ENCODE measurements around the gene EHMT2. TPM values are rescaled to one million over a fixed set of nuclear protein-coding genes. Genes with fewer than 3 reads are reported as not detected.

Gene EHMT2
- total RNA-seq, 1 experiment from 2014 or later: 84.0 TPM

DNA sequence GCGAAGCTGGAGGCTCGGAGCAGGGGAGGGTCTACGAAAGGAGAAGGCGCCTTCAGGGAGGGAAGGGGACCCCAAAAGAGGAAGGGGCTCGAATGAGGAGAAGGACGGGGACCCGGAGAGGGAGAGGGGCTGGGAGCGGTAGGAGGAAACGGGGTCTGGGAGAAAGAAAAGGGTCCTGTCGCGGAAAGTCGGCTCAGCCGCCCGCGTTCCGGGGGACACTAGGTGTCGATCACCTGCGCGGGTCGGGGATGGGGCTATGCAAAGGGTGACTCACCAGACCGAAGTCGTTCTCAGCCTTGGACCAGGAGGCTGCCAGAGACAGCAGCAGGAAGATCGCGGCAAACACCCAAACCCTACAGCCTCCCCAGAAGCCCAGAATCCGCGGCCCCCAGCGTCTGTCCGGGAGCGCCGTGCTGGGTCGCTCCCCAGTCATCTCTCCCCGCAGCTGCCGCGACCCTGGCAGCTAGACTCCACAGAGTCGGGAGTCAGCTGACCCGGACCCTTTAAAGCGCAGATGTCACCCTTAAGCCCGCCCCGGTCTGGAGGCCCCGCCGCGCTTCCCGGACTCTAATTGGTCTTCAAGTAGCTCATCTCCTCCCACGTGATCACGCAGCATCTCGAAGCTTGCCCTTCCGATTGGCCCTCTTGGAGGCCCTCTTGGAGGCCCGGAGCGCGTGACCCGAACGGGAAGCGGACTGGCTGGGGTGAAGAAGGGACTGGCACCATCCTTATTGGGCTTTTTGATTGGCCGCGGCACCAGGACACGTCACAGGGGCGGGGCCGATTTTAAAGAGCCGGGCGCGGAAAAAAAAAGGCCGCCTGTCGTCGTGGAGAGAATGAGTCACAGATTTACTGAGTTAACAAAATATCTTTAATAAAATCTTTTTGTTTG lies 34.9 kb downstream of the EHMT2 start, which contains the start of gene NEU1 (continued):
- TF ChIP-seq, protein P1, sequence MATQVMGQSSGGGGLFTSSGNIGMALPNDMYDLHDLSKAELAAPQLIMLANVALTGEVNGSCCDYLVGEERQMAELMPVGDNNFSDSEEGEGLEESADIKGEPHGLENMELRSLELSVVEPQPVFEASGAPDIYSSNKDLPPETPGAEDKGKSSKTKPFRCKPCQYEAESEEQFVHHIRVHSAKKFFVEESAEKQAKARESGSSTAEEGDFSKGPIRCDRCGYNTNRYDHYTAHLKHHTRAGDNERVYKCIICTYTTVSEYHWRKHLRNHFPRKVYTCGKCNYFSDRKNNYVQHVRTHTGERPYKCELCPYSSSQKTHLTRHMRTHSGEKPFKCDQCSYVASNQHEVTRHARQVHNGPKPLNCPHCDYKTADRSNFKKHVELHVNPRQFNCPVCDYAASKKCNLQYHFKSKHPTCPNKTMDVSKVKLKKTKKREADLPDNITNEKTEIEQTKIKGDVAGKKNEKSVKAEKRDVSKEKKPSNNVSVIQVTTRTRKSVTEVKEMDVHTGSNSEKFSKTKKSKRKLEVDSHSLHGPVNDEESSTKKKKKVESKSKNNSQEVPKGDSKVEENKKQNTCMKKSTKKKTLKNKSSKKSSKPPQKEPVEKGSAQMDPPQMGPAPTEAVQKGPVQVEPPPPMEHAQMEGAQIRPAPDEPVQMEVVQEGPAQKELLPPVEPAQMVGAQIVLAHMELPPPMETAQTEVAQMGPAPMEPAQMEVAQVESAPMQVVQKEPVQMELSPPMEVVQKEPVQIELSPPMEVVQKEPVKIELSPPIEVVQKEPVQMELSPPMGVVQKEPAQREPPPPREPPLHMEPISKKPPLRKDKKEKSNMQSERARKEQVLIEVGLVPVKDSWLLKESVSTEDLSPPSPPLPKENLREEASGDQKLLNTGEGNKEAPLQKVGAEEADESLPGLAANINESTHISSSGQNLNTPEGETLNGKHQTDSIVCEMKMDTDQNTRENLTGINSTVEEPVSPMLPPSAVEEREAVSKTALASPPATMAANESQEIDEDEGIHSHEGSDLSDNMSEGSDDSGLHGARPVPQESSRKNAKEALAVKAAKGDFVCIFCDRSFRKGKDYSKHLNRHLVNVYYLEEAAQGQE (IDR thresholded peaks at IDR 0.05; ENCODE audit: low read depth): no peak
- TF ChIP-seq POLR2AphosphoS5 (IDR thresholded peaks at IDR 0.05; ENCODE audit: low read depth, low read length) (peak; percentile 92), JUND (IDR thresholded peaks at IDR 0.05) (peak; percentile 22; the same call in 1 of the 2 replicates), YY1 (IDR thresholded peaks at IDR 0.05; ENCODE audit: extremely low read depth, insufficient replicate concordance, low read depth, low read length) (no peak)
- TF ChIP-seq, protein P2, sequence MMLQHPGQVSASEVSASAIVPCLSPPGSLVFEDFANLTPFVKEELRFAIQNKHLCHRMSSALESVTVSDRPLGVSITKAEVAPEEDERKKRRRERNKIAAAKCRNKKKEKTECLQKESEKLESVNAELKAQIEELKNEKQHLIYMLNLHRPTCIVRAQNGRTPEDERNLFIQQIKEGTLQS (IDR thresholded peaks at IDR 0.05): no peak

DNA sequence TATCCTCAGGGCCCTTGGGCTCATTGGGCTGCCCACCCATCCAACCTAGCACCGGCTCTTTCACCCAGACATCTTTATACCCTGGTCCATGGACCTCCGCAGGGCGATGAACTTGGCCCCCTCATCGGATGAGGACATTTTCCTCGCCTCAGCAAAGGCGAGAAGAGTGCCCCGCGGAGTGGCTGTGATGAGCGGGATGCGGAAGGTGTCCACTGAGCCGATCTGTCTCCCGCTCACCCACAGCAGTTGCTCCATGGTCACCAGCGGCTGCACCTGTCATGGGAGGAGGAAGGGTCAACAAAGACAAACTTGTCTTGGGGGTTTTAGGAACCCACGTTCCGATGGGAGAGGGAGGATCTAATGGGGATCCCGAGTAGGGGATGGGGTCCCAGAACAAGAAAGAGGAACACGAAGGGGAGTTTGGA lies 35.6 kb downstream of the EHMT2 start:
- RAD21 ChIA-PET (ENCODE audit: low non-redundant PET in 1 of 2, low total read pairs in 2 of 2, uncharacterized antibody in 2 of 2, unreplicated experiment in 2 of 2): no interaction called here
- Histone ChIP-seq H4K20me1 (ENCODE audit: insufficient read depth) (no peaks in the 10 kb centered on the region), H3K27me3 (ENCODE audit: insufficient read depth, low read length) (no peaks in the 10 kb centered on the region), H3K9me2 (ENCODE audit: insufficient read depth) (no peaks in the 10 kb centered on the region), H3K4me3 (replicated peaks in 1 of 2; ENCODE audit: low read depth in 1 of 2, low read length in 2 of 2) (peak overlapping the region; percentile 78 to 79), H3K79me2 (ENCODE audit: insufficient read depth, low read length) (no peaks in the 10 kb centered on the region), H3K36me3 (ENCODE audit: control insufficient read depth in 1 of 2, insufficient read depth in 2 of 2, low read length in 2 of 2) (no peaks in the 10 kb centered on the region), H3K4me1 (ENCODE audit: control insufficient read depth in 1 of 2, insufficient read depth in 2 of 2, low read length in 2 of 2) (peaks cover 0 to 31% of the 10 kb centered on the region in 2 experiments; a peak in 3 of 4 replicates), H3K9ac (ENCODE audit: low read length) (peak overlapping the region; percentile 61), H3K4me2 (ENCODE audit: low read length) (peak overlapping the region; percentile 95), H2AFZ (ENCODE audit: low read depth, low read length, poor library complexity, severe bottlenecking) (no peak overlapping the region), H3K27ac (ENCODE audit: low read depth, low read length) (no peak overlapping the region), H3K9me3 (ENCODE audit: control insufficient read depth in 1 of 2, insufficient read depth in 1 of 2, low read depth in 1 of 2, low read length in 2 of 2) (no peaks in the 10 kb centered on the region)
- BruUV-seq (replicated peaks): no TSS peak
- TF ChIP-seq SIN3A (IDR thresholded peaks at IDR 0.05; ENCODE audit: low read depth) (no peak), SRF (IDR thresholded peaks at IDR 0.05; ENCODE audit: low read depth) (no peak), SP1 (IDR thresholded peaks at IDR 0.05; ENCODE audit: low read depth) (no peak)
- ATAC-seq: no peak
- no peak for DNase-seq (ENCODE audit: low read depth, low spot score)
- intact Hi-C loops (cut with micrococcal nuclease): loop anchor here (2.0 kb wide), 1 partner anchor 27 kb away; no protein-coding TSS in a partner anchor
- CTCF ChIA-PET: interaction anchor here (1.1 kb wide), 1 partner anchor 55 kb away, joined by 3 read pairs; the partner anchor contains the start of gene LSM2
- POLR2A ChIA-PET: interaction anchor here (0.6 to 2.0 kb wide), 5 partner anchors 9 to 75 kb away, joined by 3 to 17 read pairs (median 4); partner anchors contain the start of gene HSPA1B

Measured in HCT116 (cell line).